B cell (primary cell): Measurements from ENCODE around the gene KCNC2.

Source experiments
- EZH2 ChIP-seq: IDR thresholded peaks from 2 replicates; pipeline ENCODE4 v1.6.1; 2012; ENCODE audit warnings: borderline replicate concordance, low read depth, mild to moderate bottlenecking, moderate library complexity, low read length; ENCODE audit not compliant: insufficient read depth, poor library complexity, severe bottlenecking
- TF ChIP-seq, protein P1 (sequence below): fragments of 200-600 bp; IDR thresholded peaks from one replicate; pipeline ENCODE4 v1.8.0; 2022; ENCODE audit warnings: antibody characterized with exemption, mild to moderate bottlenecking

DNA sequence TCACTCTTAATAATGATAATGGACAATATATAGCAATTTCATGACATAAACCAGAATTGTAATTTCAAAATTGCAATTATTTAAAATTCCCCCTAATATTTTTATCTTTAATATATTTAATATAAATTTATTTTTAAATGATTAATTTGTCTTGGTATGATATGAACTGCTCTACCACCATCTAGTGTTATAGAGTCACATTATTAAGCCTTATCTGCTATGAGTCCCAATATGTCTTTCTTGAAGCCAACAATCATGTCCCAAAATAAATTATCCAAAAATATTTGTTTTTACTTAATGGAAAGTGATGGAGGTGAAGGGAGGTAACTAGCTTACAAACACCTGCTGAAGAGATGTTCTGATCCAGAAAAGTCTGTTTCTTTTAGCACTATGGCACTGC, 151.4 kb downstream of the KCNC2 start:
- TF ChIP-seq, protein P1, sequence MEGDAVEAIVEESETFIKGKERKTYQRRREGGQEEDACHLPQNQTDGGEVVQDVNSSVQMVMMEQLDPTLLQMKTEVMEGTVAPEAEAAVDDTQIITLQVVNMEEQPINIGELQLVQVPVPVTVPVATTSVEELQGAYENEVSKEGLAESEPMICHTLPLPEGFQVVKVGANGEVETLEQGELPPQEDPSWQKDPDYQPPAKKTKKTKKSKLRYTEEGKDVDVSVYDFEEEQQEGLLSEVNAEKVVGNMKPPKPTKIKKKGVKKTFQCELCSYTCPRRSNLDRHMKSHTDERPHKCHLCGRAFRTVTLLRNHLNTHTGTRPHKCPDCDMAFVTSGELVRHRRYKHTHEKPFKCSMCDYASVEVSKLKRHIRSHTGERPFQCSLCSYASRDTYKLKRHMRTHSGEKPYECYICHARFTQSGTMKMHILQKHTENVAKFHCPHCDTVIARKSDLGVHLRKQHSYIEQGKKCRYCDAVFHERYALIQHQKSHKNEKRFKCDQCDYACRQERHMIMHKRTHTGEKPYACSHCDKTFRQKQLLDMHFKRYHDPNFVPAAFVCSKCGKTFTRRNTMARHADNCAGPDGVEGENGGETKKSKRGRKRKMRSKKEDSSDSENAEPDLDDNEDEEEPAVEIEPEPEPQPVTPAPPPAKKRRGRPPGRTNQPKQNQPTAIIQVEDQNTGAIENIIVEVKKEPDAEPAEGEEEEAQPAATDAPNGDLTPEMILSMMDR, result no peak
- TF ChIP-seq EZH2, result no peak
